K562 (cell line): ENCODE results near the gene ERF. TPM values are rescaled to one million over a fixed set of nuclear protein-coding genes. Genes with fewer than 3 reads are reported as not detected.

Experiments used
- BRF2 ChIP-seq: IDR thresholded peaks from 3 replicates; pipeline ENCODE4 v1.6.1; 2011; ENCODE audit warnings: borderline replicate concordance, mild to moderate bottlenecking; ENCODE audit not compliant: insufficient read length, insufficient read depth
- CREM ChIP-seq: IDR thresholded peaks from 2 replicates; pipeline ENCODE4 v1.6.1; 2014; ENCODE audit warnings: antibody characterized with exemption, low read depth
- CTBP1 ChIP-seq: fragments of 450-650 bp; IDR thresholded peaks from 2 replicates; pipeline ENCODE4 v1.6.1; 2016; ENCODE audit warnings: borderline replicate concordance
- E2F6 ChIP-seq, 2 experiments: IDR thresholded peaks; 2 replicates each; pipeline ENCODE4 v1.6.1; 2011; ENCODE audit warnings: borderline replicate concordance in 1 of 2, control low read depth in 1 of 2, low read depth in 1 of 2, low read length in 1 of 2, mild to moderate bottlenecking in 1 of 2, mixed read lengths in 1 of 2, moderate library complexity in 1 of 2; ENCODE audit not compliant: insufficient read depth in 1 of 2, insufficient read length in 1 of 2, poor library complexity in 1 of 2, severe bottlenecking in 1 of 2; ENCODE audit errors: extremely low read depth in 1 of 2
- ELF4 ChIP-seq: fragments of 450-650 bp; formaldehyde crosslinking; IDR thresholded peaks from 2 replicates; pipeline ENCODE4 v1.4.0; 2022; ENCODE audit warnings: missing genetic modification characterization
- FOXK1 ChIP-seq: sonication (generic); formaldehyde crosslinking; IDR thresholded peaks from 2 replicates; pipeline ENCODE4 v1.8.0; 2022; ENCODE audit warnings: missing genetic modification reagents, mild to moderate bottlenecking, borderline replicate concordance
- KAT2B ChIP-seq: IDR thresholded peaks from one replicate; pipeline ENCODE4 v1.6.1; 2012; ENCODE audit warnings: low read depth, mild to moderate bottlenecking, control low read depth, inconsistent platforms, low read length, moderate library complexity
- MTA2 ChIP-seq: fragments of 450-650 bp; IDR thresholded peaks from 2 replicates; pipeline ENCODE4 v1.6.1; 2016; ENCODE audit warnings: low read depth
- NFYB ChIP-seq: IDR thresholded peaks from 2 replicates; pipeline ENCODE4 v1.6.1; 2011; ENCODE audit warnings: mild to moderate bottlenecking, moderate library complexity; ENCODE audit not compliant: insufficient read length; ENCODE audit errors: extremely low read depth
- POLR2AphosphoS2 ChIP-seq: IDR thresholded peaks from 2 replicates; pipeline ENCODE4 v1.6.1; 2012; ENCODE audit warnings: low read length, improper control_type of control experiment
- POLR2H ChIP-seq: IDR thresholded peaks from 2 replicates; pipeline ENCODE4 v1.6.1; 2016; ENCODE audit warnings: missing genetic modification characterization, low read depth, mild to moderate bottlenecking, control low read depth, missing compliant biosample characterization, moderate library complexity
- POLR3G ChIP-seq: IDR thresholded peaks from 2 replicates; pipeline ENCODE4 v1.6.1; 2011; ENCODE audit not compliant: insufficient read length, insufficient replicate concordance; ENCODE audit errors: extremely low read depth
- STAT5B ChIP-seq: fragments of 250-450 bp; sonication (Bioruptor Pico); IDR thresholded peaks from 2 replicates; pipeline ENCODE4 v1.8.0; 2021; ENCODE audit warnings: mild to moderate bottlenecking, inconsistent platforms
- TAF7 ChIP-seq: fragments of 450-650 bp; IDR thresholded peaks from 2 replicates; pipeline ENCODE4 v1.6.1; 2016; ENCODE audit warnings: missing genetic modification characterization, missing compliant biosample characterization
- THRAP3 ChIP-seq: fragments of 450-650 bp; IDR thresholded peaks from 2 replicates; pipeline ENCODE4 v1.6.1; 2016; ENCODE audit warnings: mild to moderate bottlenecking, inconsistent platforms, borderline replicate concordance
- TRIM24 ChIP-seq, 2 experiments: fragments of 450-650 bp; IDR thresholded peaks; 2 replicates each; pipeline ENCODE4 v1.6.1; 2016
- ZKSCAN3 ChIP-seq: fragments of 250-450 bp; sonication (Bioruptor Pico); IDR thresholded peaks from 2 replicates; pipeline ENCODE4 v1.4.0; 2020
- ZNF197 ChIP-seq: fragments of 200-800 bp; sonication (Bioruptor generic); IDR thresholded peaks from 2 replicates; pipeline ENCODE4 v1.6.1; 2016; ENCODE audit warnings: low read depth, missing genetic modification characterization, missing compliant biosample characterization
- ZNF23 ChIP-seq: fragments of 250-450 bp; sonication (Bioruptor Pico); IDR thresholded peaks from 2 replicates; pipeline ENCODE4 v1.4.0; 2020; ENCODE audit warnings: mild to moderate bottlenecking
- ZNF280B ChIP-seq: fragments of 250-450 bp; sonication (Bioruptor Pico); IDR thresholded peaks from 2 replicates; pipeline ENCODE4 v1.5.1; 2021; ENCODE audit warnings: mild to moderate bottlenecking
- ZNF398 ChIP-seq: fragments of 250-450 bp; sonication (Bioruptor Pico); IDR thresholded peaks from 2 replicates; pipeline ENCODE4 v1.8.0; 2021; ENCODE audit warnings: moderate library complexity, mild to moderate bottlenecking, inconsistent platforms
- ZNF551 ChIP-seq: fragments of 250-450 bp; sonication (Bioruptor Pico); IDR thresholded peaks from 2 replicates; pipeline ENCODE4 v1.5.0; 2021; ENCODE audit warnings: mild to moderate bottlenecking, moderate library complexity
- ZNF717 ChIP-seq: fragments of 250-450 bp; sonication (Bioruptor Pico); IDR thresholded peaks from 2 replicates; pipeline ENCODE4 v1.5.0; 2021
- polyA plus RNA-seq, 8 experiments: library from polyadenylated mRNA; depleted of rRNA in 4 of 8; stranded (reverse) in 5 of 8; unstranded in 3 of 8; fragments of >200 nt; fragmentation: Nextera tagmentation in 2 of 8; fragmentation: Illumina TruSeq in 1 of 8; extraction: Ambion mirVana in 2 of 8; extraction: Trizol in 1 of 8; gene quantifications; 2 replicates each; pipeline versions ENCODE4 v1.2.1 to v1.2.3, GENCODE V29; 2011 to 2014; ENCODE audit warnings: inconsistent platforms in 1 of 8, missing spikeins in 1 of 8
- total RNA-seq, 7 experiments: library from RNA; depleted of rRNA in 6 of 7; stranded (reverse); fragments of >200 nt in 6 of 7; fragmentation: Illumina TruSeq in 2 of 7; extraction: Trizol in 2 of 7; gene quantifications; 2 replicates each; pipeline versions ENCODE4 v1.2.1 to v1.2.3, GENCODE V29; 2011 to 2021; ENCODE audit warnings: low replicate concordance in 1 of 7

The ERF gene
- total and polyA plus RNA-seq, 9 of the 15 experiments (the other 6 are each of a cell fraction or from before 2014, with no cell fraction given), result 0.03 to 75.4 (median 27.0) TPM

- no peak for TF ChIP-seq ZNF398
- TF ChIP-seq ELF4 (CRISPR knock-in tag), result no peak
- no peak for TF ChIP-seq ZNF717
- TF ChIP-seq TRIM24 (IDR thresholded peaks at IDR 0.05), result no peak
- no peak for TF ChIP-seq POLR2H (tag)
- peak; percentile 89 for TF ChIP-seq POLR2AphosphoS2
- TF ChIP-seq THRAP3, result no peak
- TF ChIP-seq FOXK1 (CRISPR knock-in tag), result no peak
- no peak for TF ChIP-seq BRF2
- no peak for TF ChIP-seq ZNF551 (CRISPR knock-in tag)
- TF ChIP-seq CTBP1, result peak; percentile 74
- TF ChIP-seq STAT5B, result no peak
- no peak for TF ChIP-seq ZKSCAN3 (CRISPR knock-in tag)
- no peak for TF ChIP-seq ZNF197 (CRISPR knock-in tag)
- no peak for TF ChIP-seq NFYB
- no peak for TF ChIP-seq POLR3G
- TF ChIP-seq E2F6 (IDR thresholded peaks at IDR 0.05; ENCODE audit: borderline replicate concordance in 1 of 2, extremely low read depth in 1 of 2, insufficient read depth in 1 of 2, insufficient read length in 1 of 2, low read depth in 1 of 2, low read length in 1 of 2, poor library complexity in 1 of 2, severe bottlenecking in 1 of 2), result peak; percentile 48 to 56
- no peak for TF ChIP-seq TAF7 (tag)
- TF ChIP-seq ZNF23 (CRISPR knock-in tag), result no peak
- no peak for TF ChIP-seq MTA2
- 0 out of 2 replicates have a peak, but pooled peaks have one; percentile 26 for TF ChIP-seq CREM
- TF ChIP-seq KAT2B, result no peak
- no peak for TF ChIP-seq ZNF280B (CRISPR knock-in tag)
Observed at GRCh38 chr19:42229855-42230351, 25.0 kb downstream of the ERF start (continued).
